Testis (tissue), 2 donors: ENCODE data around the gene CCDC188.

ENCODE experiments used
- CTCF ChIP-seq, 3 experiments: fragments of 450-650 bp in 2 of 3; fragments of 200-600 bp in 1 of 3; sonication (generic) in 1 of 3; IDR thresholded peaks; one replicate each; pipeline ENCODE4 v1.5.1; 2016 to 2019; ENCODE audit warnings: antibody characterized with exemption in 3 of 3, mild to moderate bottlenecking in 2 of 3, moderate library complexity in 1 of 3
- POLR2A ChIP-seq: fragments of 450-650 bp; IDR thresholded peaks from one replicate; pipeline ENCODE4 v1.6.1; 2017; ENCODE audit warnings: antibody characterized with exemption, mild to moderate bottlenecking, moderate library complexity

GRCh38 chr22:20116376-20116950, 34.4 kb downstream of the CCDC188 start:
- TF ChIP-seq CTCF (IDR thresholded peaks at IDR 0.05) (no peak), POLR2A (no peak)
